ENCODE measurements around the gene DOCK3. TPM values are rescaled to one million over a fixed set of nuclear protein-coding genes. Genes with fewer than 3 reads are reported as not detected.

Gene DOCK3
- total RNA-seq, 1 donor from 2014 or later, result 2.7 TPM

DNA sequence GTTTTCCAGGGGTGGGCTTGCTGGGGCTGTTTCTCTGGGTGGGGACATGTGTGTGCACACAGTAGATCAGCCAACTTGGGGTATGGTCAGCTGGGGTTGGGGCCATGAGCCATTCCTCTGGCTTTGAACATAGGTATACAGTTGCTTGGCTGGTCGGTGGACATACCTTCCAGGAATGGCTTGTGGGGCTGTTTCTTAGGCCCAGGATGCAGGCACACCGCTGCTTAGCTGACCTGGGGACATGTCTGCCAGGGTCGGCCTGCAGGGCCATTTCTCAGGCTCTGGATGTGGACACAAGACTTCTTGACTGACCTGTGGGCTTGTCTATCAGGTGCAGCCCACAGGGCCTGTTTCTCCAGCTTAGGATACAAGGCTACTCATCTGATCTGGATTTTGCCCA, 130.6 kb downstream of the DOCK3 start:
- ATAC-seq (no peak), DNase-seq (no peak)
- intact Hi-C loops (cut with DNase I), result no loop called here
- Histone ChIP-seq H3K4me3 (no peak overlapping the region), H3K27ac (no peak overlapping the region), H3K4me1 (no peaks in the 10 kb centered on the region), H3K36me3 (no peaks in the 10 kb centered on the region), H3K27me3 (no peaks in the 10 kb centered on the region), H3K9me3 (peaks cover 13% of the 10 kb centered on the region)
- TF ChIP-seq, protein P1, sequence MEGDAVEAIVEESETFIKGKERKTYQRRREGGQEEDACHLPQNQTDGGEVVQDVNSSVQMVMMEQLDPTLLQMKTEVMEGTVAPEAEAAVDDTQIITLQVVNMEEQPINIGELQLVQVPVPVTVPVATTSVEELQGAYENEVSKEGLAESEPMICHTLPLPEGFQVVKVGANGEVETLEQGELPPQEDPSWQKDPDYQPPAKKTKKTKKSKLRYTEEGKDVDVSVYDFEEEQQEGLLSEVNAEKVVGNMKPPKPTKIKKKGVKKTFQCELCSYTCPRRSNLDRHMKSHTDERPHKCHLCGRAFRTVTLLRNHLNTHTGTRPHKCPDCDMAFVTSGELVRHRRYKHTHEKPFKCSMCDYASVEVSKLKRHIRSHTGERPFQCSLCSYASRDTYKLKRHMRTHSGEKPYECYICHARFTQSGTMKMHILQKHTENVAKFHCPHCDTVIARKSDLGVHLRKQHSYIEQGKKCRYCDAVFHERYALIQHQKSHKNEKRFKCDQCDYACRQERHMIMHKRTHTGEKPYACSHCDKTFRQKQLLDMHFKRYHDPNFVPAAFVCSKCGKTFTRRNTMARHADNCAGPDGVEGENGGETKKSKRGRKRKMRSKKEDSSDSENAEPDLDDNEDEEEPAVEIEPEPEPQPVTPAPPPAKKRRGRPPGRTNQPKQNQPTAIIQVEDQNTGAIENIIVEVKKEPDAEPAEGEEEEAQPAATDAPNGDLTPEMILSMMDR (IDR thresholded peaks at IDR 0.05), result no peak

DNA sequence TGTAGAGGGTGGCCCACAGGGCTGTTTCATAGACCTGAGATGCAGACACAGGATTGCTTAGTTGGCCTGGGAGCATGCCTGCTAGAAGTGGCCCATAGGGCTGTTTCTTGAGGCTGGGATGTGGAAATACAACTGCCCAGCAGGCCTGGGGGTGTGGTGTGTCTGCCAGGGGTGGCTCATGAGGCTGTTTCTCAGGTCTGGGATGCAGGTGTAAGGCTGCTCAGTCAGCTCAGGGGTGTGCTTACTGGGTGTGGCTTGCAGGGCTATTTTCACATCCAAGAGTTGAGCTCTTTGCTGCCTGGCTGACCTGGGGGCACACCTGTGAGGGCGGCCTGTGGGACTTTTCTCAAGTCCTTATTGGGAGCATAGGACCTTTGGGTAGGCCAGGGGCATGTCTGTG, 131.3 kb downstream of the DOCK3 start:
- TF ChIP-seq, protein P1 (IDR thresholded peaks at IDR 0.05), result no peak
- peaks cover 6% of the 10 kb centered on the region for H3K9me3 ChIP-seq
- H3K4me1 ChIP-seq, result no peaks in the 10 kb centered on the region
- H3K27me3 ChIP-seq, result no peaks in the 10 kb centered on the region
- H3K36me3 ChIP-seq, result no peaks in the 10 kb centered on the region
- H3K27ac ChIP-seq, result no peak overlapping the region
- H3K4me3 ChIP-seq, result no peak overlapping the region
- intact Hi-C loops (cut with DNase I), result no loop called here
- ATAC-seq, result no peak
- no peak for DNase-seq

DNA sequence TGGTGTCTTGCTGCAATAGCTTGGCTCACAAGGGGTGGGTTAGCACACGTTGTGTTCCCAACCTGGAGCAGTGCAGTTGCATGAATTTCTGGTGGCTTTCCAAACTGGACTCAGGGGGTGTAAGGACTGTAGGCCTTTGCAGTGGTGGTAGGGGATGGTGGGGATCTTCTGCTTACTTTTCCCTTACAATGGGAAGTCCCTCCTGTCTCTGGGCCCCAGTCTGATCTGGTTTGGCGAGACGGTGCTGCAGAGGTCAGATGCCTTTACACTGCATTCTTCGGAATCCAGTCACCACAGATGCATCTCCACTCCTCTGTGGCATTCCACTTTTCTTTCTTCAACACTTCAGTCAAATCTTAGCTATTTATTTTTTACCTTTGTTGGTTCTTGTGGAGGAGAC, 132.1 kb downstream of the DOCK3 start:
- Histone ChIP-seq H3K4me3 (no peak overlapping the region), H3K27ac (no peak overlapping the region), H3K9me3 (peaks cover 4% of the 10 kb centered on the region), H3K4me1 (no peaks in the 10 kb centered on the region), H3K27me3 (no peaks in the 10 kb centered on the region), H3K36me3 (no peaks in the 10 kb centered on the region)
- TF ChIP-seq, protein P1 (IDR thresholded peaks at IDR 0.05), result no peak
- DNase-seq (no peak), ATAC-seq (peak; percentile 54)
- intact Hi-C loops (cut with DNase I), result no loop called here

DNA sequence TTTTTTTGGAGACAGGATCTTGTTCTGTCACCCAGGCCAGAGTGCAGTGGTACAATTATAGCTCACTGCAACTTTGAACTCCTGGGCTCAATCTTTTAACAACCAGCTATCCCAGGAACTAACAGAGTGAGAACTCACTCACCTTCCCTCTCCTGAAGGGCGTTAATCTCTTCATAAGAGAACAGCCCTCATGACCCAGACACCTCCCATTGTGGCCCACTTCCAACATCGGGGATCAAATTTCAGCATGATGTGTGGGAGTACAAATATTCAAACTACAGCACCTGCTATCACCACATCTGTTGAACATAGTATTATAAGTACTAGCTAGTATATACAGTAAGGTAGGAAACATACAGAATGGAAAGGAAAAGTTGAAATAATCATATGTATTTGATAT, 132.5 kb downstream of the DOCK3 start:
- ATAC-seq (peak; percentile 75), DNase-seq (no peak)
- TF ChIP-seq, protein P1 (IDR thresholded peaks at IDR 0.05), result no peak
- H3K9me3 ChIP-seq, result peaks cover 4% of the 10 kb centered on the region
- H3K4me1 ChIP-seq, result no peaks in the 10 kb centered on the region
- no peak overlapping the region for H3K4me3 ChIP-seq
- intact Hi-C loops (cut with DNase I), result no loop called here
- H3K27ac ChIP-seq, result no peak overlapping the region
- no peaks in the 10 kb centered on the region for H3K27me3 ChIP-seq
- no peaks in the 10 kb centered on the region for H3K36me3 ChIP-seq

DNA sequence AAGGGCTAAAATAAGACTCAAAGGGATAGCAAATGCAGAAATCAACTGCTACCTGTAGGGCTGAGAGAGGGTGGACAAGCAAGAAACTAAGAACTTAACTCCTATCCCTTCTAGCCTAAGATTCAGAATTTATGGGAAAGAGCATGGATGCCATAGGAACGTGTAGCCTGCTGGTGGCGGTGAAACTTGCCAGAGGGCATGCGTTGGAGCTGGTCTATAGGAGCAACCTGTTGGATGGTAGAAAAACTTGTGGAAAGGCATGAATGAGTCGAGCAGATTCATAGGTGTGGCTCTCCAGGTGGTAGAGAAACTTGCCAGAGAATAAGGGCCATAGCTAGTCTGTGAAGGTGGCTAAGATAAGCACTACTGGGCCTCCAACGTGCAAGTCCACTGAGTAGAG, 137.2 kb downstream of the DOCK3 start:
- DNase-seq, result no peak
- no peaks in the 10 kb centered on the region for H3K9me3 ChIP-seq
- no peak overlapping the region for H3K27ac ChIP-seq
- ATAC-seq, result no peak
- H3K27me3 ChIP-seq, result no peaks in the 10 kb centered on the region
- TF ChIP-seq, protein P1 (IDR thresholded peaks at IDR 0.05), result no peak
- H3K4me3 ChIP-seq, result no peak overlapping the region
- H3K36me3 ChIP-seq, result no peaks in the 10 kb centered on the region
- intact Hi-C loops (cut with DNase I), result no loop called here
- H3K4me1 ChIP-seq, result no peaks in the 10 kb centered on the region

DNA sequence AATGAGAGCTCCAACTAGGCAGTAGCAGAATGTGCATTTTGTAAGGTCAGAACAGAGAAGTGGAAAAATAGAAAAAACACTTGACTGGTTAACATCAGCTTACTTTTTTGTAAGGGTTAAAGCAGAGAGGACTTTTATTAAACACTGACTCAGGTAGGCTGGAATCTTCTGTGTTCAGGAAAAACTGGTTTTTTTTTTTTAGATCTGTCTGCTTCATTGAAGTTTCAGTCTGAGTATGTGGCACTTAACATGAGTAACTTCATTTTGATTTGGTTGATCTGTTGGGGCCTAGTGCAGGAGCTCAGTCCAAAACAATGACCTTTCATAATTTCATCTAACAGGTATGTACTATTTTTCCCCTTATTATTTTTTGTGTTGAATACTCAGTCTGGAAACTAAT, 141.1 kb downstream of the DOCK3 start:
- no peaks in the 10 kb centered on the region for H3K27me3 ChIP-seq
- H3K4me3 ChIP-seq, result no peak overlapping the region
- TF ChIP-seq, protein P1 (IDR thresholded peaks at IDR 0.05), result no peak
- no peaks in the 10 kb centered on the region for H3K4me1 ChIP-seq
- DNase-seq (no peak), ATAC-seq (no peak)
- H3K36me3 ChIP-seq, result no peaks in the 10 kb centered on the region
- no peak overlapping the region for H3K27ac ChIP-seq
- H3K9me3 ChIP-seq, result no peaks in the 10 kb centered on the region
- intact Hi-C loops (cut with DNase I), result no loop called here
